ENCODE data around the gene RAB3GAP2. TPM values are rescaled to one million over a fixed set of nuclear protein-coding genes. Genes with fewer than 3 reads are reported as not detected.

RAB3GAP2 gene
- total RNA-seq, 1 experiment from 2014 or later: 64.3 TPM

DNA sequence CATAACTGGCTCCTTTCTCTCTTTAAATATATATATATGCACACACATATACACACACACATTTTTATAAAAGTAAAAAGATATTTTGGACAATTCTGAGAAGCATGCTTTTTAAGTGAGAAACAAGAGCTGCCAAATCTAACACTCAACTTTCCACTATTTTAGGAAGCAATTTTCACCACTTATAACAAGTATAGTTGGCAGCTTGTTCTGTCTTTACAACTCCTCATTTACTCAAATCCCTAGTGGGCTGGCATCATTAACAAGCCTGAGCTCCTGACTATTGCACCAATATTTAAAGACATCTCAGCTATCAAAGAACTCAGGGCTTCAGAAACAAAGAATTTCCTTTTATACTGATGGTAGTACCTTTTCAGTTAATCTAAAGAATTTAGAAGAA lies 76.6 kb downstream of the RAB3GAP2 start (continued):
- TF ChIP-seq, protein P1, sequence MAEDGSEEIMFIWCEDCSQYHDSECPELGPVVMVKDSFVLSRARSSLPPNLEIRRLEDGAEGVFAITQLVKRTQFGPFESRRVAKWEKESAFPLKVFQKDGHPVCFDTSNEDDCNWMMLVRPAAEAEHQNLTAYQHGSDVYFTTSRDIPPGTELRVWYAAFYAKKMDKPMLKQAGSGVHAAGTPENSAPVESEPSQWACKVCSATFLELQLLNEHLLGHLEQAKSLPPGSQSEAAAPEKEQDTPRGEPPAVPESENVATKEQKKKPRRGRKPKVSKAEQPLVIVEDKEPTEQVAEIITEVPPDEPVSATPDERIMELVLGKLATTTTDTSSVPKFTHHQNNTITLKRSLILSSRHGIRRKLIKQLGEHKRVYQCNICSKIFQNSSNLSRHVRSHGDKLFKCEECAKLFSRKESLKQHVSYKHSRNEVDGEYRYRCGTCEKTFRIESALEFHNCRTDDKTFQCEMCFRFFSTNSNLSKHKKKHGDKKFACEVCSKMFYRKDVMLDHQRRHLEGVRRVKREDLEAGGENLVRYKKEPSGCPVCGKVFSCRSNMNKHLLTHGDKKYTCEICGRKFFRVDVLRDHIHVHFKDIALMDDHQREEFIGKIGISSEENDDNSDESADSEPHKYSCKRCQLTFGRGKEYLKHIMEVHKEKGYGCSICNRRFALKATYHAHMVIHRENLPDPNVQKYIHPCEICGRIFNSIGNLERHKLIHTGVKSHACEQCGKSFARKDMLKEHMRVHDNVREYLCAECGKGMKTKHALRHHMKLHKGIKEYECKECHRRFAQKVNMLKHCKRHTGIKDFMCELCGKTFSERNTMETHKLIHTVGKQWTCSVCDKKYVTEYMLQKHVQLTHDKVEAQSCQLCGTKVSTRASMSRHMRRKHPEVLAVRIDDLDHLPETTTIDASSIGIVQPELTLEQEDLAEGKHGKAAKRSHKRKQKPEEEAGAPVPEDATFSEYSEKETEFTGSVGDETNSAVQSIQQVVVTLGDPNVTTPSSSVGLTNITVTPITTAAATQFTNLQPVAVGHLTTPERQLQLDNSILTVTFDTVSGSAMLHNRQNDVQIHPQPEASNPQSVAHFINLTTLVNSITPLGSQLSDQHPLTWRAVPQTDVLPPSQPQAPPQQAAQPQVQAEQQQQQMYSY (CRISPR knock-in tag; IDR thresholded peaks at IDR 0.05): no peak
- TF ChIP-seq RORB (CRISPR knock-in tag; IDR thresholded peaks at IDR 0.05): no peak
- TF ChIP-seq ELF4 (CRISPR knock-in tag; IDR thresholded peaks at IDR 0.05; ENCODE audit: low read depth): no peak
- TF ChIP-seq GTF2I (CRISPR knock-in tag; conservative IDR thresholded peaks at IDR 0.05): no peak
- TF ChIP-seq ZNF671 (CRISPR knock-in tag; IDR thresholded peaks at IDR 0.05): no peak
- no peak for TF ChIP-seq GRHL2 (CRISPR knock-in tag; IDR thresholded peaks at IDR 0.05; ENCODE audit: insufficient replicate concordance, severe bottlenecking)
- no peak for TF ChIP-seq HMGA2 (CRISPR knock-in tag; IDR thresholded peaks at IDR 0.05)
- TF ChIP-seq, protein P2, sequence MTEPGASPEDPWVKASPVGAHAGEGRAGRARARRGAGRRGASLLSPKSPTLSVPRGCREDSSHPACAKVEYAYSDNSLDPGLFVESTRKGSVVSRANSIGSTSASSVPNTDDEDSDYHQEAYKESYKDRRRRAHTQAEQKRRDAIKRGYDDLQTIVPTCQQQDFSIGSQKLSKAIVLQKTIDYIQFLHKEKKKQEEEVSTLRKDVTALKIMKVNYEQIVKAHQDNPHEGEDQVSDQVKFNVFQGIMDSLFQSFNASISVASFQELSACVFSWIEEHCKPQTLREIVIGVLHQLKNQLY (CRISPR knock-in tag; IDR thresholded peaks at IDR 0.05): no peak
- TF ChIP-seq, protein P3, sequence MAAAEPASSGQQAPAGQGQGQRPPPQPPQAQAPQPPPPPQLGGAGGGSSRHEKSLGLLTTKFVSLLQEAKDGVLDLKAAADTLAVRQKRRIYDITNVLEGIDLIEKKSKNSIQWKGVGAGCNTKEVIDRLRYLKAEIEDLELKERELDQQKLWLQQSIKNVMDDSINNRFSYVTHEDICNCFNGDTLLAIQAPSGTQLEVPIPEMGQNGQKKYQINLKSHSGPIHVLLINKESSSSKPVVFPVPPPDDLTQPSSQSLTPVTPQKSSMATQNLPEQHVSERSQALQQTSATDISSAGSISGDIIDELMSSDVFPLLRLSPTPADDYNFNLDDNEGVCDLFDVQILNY (CRISPR knock-in tag; IDR thresholded peaks at IDR 0.05): no peak
- TF ChIP-seq, protein P4, sequence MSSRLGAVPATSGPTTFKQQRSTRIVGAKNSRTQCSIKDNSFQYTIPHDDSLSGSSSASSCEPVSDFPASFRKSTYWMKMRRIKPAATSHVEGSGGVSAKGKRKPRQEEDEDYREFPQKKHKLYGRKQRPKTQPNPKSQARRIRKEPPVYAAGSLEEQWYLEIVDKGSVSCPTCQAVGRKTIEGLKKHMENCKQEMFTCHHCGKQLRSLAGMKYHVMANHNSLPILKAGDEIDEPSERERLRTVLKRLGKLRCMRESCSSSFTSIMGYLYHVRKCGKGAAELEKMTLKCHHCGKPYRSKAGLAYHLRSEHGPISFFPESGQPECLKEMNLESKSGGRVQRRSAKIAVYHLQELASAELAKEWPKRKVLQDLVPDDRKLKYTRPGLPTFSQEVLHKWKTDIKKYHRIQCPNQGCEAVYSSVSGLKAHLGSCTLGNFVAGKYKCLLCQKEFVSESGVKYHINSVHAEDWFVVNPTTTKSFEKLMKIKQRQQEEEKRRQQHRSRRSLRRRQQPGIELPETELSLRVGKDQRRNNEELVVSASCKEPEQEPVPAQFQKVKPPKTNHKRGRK (CRISPR knock-in tag; IDR thresholded peaks at IDR 0.05; ENCODE audit: borderline replicate concordance): no peak
- TF ChIP-seq TEAD4 (CRISPR knock-in tag; IDR thresholded peaks at IDR 0.05): no peak

DNA sequence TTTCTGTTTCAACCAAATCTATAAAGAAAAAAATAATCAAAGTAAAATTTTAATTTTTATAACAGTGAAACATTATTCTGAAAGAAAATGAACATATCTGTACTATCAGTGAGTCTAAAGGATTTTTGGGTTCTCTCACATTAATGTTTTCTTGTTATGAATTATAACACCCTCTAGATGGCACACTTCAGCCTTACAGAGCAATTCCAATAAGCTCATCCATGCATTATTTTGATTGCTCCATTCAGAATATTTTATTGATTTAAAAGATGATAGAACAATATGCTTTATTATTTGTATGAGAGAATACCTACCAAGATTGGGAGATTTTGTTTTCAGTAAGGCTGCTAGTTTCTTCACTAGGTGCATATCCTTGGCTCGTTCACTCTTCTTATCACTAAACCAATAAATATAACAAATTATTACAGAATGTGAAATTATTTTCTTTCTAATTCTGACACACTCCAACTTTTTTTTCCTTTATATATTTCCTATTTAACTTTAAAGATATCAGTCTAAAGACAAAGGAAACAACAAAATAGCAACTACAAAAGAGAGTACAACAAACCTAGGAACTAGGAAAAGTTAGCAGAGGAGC lies 82.4 kb downstream of the RAB3GAP2 start:
- ATAC-seq: no peak

More for the DNA sequence above, 82.4 kb downstream of the RAB3GAP2 start:
- no peak overlapping the region for H3K27ac Mint-ChIP-seq
- no peak for DNase-seq (ENCODE audit: low spot score)
- no peak overlapping the region for H3K4me3 Mint-ChIP-seq
- no peaks in the 10 kb centered on the region for H3K27me3 Mint-ChIP-seq (ENCODE audit: low read depth)
- POLR2A ChIA-PET: no interaction called here
- H3K4me1 Mint-ChIP-seq: no peaks in the 10 kb centered on the region
- CTCF ChIA-PET: interaction anchor here (0.6 to 1.1 kb wide), 14 partner anchors 27 to 620 kb away, joined by 3 to 5 read pairs (median 3); no protein-coding TSS in a partner anchor
- H3K36me3 Mint-ChIP-seq: peaks cover 41% of the 10 kb centered on the region
- H3K9me3 Mint-ChIP-seq: no peaks in the 10 kb centered on the region
- TF ChIP-seq, protein P5, sequence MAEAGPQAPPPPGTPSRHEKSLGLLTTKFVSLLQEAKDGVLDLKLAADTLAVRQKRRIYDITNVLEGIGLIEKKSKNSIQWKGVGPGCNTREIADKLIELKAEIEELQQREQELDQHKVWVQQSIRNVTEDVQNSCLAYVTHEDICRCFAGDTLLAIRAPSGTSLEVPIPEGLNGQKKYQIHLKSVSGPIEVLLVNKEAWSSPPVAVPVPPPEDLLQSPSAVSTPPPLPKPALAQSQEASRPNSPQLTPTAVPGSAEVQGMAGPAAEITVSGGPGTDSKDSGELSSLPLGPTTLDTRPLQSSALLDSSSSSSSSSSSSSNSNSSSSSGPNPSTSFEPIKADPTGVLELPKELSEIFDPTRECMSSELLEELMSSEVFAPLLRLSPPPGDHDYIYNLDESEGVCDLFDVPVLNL (CRISPR knock-in tag; IDR thresholded peaks at IDR 0.05; ENCODE audit: borderline replicate concordance, low read depth): no peak
- TF ChIP-seq, protein P6, sequence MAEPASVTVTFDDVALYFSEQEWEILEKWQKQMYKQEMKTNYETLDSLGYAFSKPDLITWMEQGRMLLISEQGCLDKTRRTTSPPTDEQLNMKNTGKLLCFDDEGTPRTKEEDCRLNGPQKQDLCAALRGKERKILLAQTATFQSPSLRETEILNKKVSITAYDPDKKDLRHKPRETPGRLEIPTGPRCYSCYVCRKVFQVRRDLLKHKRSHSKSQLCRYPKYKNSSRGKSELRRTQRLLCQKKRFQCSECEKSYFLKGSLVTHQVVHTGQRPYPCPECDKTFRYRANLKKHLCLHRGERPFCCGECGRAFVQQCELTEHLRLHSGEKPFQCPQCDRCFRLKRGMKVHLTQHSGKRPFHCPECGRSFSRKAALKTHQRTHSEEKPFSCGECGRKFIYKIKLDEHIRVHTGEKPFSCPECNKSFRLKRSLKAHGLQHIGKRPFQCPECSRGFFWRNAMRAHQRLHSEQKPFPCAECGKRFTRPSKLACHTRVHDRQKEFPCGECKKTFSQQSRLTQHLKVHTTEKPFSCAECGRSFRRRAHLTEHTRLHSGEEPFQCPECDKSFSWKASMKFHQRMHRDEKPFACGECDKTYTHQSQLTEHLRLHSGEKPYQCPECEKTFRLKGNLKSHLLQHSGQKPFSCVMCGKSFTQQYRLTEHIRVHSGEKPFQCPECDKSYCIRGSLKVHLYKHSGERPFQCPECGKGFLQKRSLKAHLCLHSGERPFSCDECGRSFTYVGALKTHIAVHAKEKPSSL (CRISPR knock-in tag; conservative IDR thresholded peaks at IDR 0.05): no peak
- TF ChIP-seq TEAD1 (CRISPR knock-in tag; IDR thresholded peaks at IDR 0.05): no peak
